DOHH2 (cell line): ENCODE results near the gene ZFP3.

Experiments
- EZH2phosphoT487 ChIP-seq: fragments of 200-600 bp; sonication (generic); IDR thresholded peaks from 2 replicates; pipeline ENCODE4 v1.6.1; 2017; ENCODE audit warnings: borderline replicate concordance, mild to moderate bottlenecking, antibody characterized with exemption, low read length, moderate library complexity, mixed read lengths
- TF ChIP-seq, protein P1 (sequence below): fragments of 200-600 bp; sonication (generic); IDR thresholded peaks from one replicate; pipeline ENCODE4 v1.5.1; 2014; ENCODE audit warnings: antibody characterized with exemption, mild to moderate bottlenecking, low read depth, low read length; ENCODE audit not compliant: poor library complexity, severe bottlenecking

GRCh38 chr17:5131146-5131715 is 53.0 kb downstream of the ZFP3 start:
- TF ChIP-seq, protein P1, sequence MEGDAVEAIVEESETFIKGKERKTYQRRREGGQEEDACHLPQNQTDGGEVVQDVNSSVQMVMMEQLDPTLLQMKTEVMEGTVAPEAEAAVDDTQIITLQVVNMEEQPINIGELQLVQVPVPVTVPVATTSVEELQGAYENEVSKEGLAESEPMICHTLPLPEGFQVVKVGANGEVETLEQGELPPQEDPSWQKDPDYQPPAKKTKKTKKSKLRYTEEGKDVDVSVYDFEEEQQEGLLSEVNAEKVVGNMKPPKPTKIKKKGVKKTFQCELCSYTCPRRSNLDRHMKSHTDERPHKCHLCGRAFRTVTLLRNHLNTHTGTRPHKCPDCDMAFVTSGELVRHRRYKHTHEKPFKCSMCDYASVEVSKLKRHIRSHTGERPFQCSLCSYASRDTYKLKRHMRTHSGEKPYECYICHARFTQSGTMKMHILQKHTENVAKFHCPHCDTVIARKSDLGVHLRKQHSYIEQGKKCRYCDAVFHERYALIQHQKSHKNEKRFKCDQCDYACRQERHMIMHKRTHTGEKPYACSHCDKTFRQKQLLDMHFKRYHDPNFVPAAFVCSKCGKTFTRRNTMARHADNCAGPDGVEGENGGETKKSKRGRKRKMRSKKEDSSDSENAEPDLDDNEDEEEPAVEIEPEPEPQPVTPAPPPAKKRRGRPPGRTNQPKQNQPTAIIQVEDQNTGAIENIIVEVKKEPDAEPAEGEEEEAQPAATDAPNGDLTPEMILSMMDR = no peak
- no peak for TF ChIP-seq EZH2phosphoT487
